PC-9 (cell line): ENCODE results near the gene XRCC4. TPM values are rescaled to one million over a fixed set of nuclear protein-coding genes. Genes with fewer than 3 reads are reported as not detected.

Experiments
- BruUV-seq: library from RNA; stranded (reverse); fragments of 400-500 nt; replicated peaks from 2 replicates; lab custom pipeline; 2021; lab: Mats Ljungman, UMichigan
- CTCF ChIA-PET: fragments of 300-600 bp; sonication (Branson Sonifier 250); formaldehyde crosslinking; loops from one replicate; lab custom pipeline; 2022; ENCODE audit warnings: antibody characterized with exemption; lab: Charles Lee
- POLR2A ChIA-PET: fragments of 300-600 bp; sonication (Branson Sonifier 250); formaldehyde crosslinking; loops from one replicate; lab custom pipeline; 2022; ENCODE audit warnings: antibody characterized with exemption; ENCODE audit not compliant: unreplicated experiment; lab: Charles Lee
- DNase-seq, 2 experiments: peaks; one replicate each; pipeline versions ENCODE4 v3.0.0 to v3.0.0-alpha.2; 2015 to 2022; ENCODE audit warnings: mixed read lengths in 1 of 2
- H2AFZ ChIP-seq: fragments of 200-600 bp; sonication (generic); 2 replicates; pipeline ENCODE4 v1.8.1; 2017; ENCODE audit warnings: antibody characterized with exemption
- H3F3A ChIP-seq: fragments of 200-600 bp; sonication (generic); 2 replicates; pipeline ENCODE4 v1.8.1; 2017; ENCODE audit warnings: antibody characterized with exemption, mild to moderate bottlenecking, low read depth; ENCODE audit not compliant: insufficient read depth
- H3K27ac ChIP-seq: fragments of 200-600 bp; sonication (generic); 2 replicates; pipeline ENCODE4 v1.6.1; 2016; ENCODE audit warnings: mixed run types
- H3K27me3 ChIP-seq: fragments of 200-600 bp; sonication (generic); 2 replicates; pipeline ENCODE4 v1.6.1; 2016; ENCODE audit warnings: low read depth, mixed run types; ENCODE audit not compliant: insufficient read depth
- H3K36me3 ChIP-seq: fragments of 200-600 bp; sonication (generic); 2 replicates; pipeline ENCODE4 v1.6.1; 2016; ENCODE audit warnings: low read depth, mixed run types
- H3K4me1 ChIP-seq: fragments of 200-600 bp; sonication (generic); replicated peaks from 2 replicates; pipeline ENCODE4 v1.6.1; 2016; ENCODE audit warnings: mixed run types; ENCODE audit not compliant: insufficient read depth
- H3K4me2 ChIP-seq: fragments of 200-600 bp; sonication (generic); 2 replicates; pipeline ENCODE4 v1.6.1; 2017; ENCODE audit warnings: mixed run types
- H3K4me3 ChIP-seq: fragments of 200-600 bp; sonication (generic); 2 replicates; pipeline ENCODE4 v1.6.1; 2016; ENCODE audit warnings: mixed run types
- H3K79me2 ChIP-seq: fragments of 200-600 bp; sonication (generic); 2 replicates; pipeline ENCODE4 v1.6.1; 2017; ENCODE audit warnings: low read depth, mixed run types
- H3K9me2 ChIP-seq: fragments of 200-600 bp; sonication (generic); 2 replicates; pipeline ENCODE4 v1.8.1; 2017; ENCODE audit warnings: mild to moderate bottlenecking; ENCODE audit not compliant: insufficient read depth
- H3K9me3 ChIP-seq: fragments of 200-600 bp; sonication (generic); 2 replicates; pipeline ENCODE4 v1.8.1; 2016; ENCODE audit warnings: low read depth; ENCODE audit not compliant: insufficient read depth
- H4K20me1 ChIP-seq: fragments of 200-600 bp; sonication (generic); 2 replicates; pipeline ENCODE4 v1.8.1; 2017; ENCODE audit not compliant: insufficient read depth
- EZH2 ChIP-seq: fragments of 200-600 bp; sonication (generic); IDR thresholded peaks from 2 replicates; pipeline ENCODE4 v1.8.0; 2017; ENCODE audit warnings: antibody characterized with exemption, low read depth
- intact Hi-C: fragments of 100-400 bp; cut with micrococcal nuclease; formaldehyde crosslinking; loops from one replicate; pipeline ENCODE4 v1.10.0; 2022; ENCODE audit not compliant: unreplicated experiment
- total RNA-seq: library from RNA; stranded (reverse); gene quantifications from 2 replicates; pipeline ENCODE4 v1.2.3, GENCODE V29; 2021
- TF ChIP-seq, protein P1 (sequence below): fragments of 200-600 bp; sonication (generic); conservative IDR thresholded peaks from 2 replicates; pipeline ENCODE4 v1.6.1; 2017; ENCODE audit warnings: mixed run types, antibody characterized with exemption, mild to moderate bottlenecking, moderate library complexity

Gene XRCC4
- total RNA-seq, 1 experiment from 2014 or later: 12.2 TPM

DNA sequence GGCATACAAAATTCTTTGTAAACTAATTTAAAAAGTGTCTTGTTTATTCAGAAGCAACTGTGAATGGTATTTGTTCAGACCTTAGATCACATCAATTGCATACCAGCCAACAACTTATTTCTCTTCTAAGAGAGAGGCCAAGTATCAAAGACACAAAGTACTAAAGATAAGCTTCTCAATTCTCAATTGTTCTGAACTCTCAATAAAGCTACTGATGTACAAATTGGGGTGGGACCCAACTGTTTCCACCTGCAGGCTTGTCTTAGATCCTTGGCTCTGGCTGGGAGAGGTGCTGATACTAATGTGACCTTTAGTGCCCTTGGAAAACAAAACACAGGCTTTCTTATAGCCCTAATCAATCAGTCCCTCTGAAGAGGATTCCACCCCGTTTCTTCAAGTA, 22.1 kb downstream of the XRCC4 start:
- TF ChIP-seq, protein P1, sequence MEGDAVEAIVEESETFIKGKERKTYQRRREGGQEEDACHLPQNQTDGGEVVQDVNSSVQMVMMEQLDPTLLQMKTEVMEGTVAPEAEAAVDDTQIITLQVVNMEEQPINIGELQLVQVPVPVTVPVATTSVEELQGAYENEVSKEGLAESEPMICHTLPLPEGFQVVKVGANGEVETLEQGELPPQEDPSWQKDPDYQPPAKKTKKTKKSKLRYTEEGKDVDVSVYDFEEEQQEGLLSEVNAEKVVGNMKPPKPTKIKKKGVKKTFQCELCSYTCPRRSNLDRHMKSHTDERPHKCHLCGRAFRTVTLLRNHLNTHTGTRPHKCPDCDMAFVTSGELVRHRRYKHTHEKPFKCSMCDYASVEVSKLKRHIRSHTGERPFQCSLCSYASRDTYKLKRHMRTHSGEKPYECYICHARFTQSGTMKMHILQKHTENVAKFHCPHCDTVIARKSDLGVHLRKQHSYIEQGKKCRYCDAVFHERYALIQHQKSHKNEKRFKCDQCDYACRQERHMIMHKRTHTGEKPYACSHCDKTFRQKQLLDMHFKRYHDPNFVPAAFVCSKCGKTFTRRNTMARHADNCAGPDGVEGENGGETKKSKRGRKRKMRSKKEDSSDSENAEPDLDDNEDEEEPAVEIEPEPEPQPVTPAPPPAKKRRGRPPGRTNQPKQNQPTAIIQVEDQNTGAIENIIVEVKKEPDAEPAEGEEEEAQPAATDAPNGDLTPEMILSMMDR: no peak
- TF ChIP-seq EZH2: no peak
- intact Hi-C loops: loop anchor here (10.0 kb wide), 1 partner anchor 465 kb away; no protein-coding TSS in a partner anchor
- H2AFZ ChIP-seq: no peak overlapping the region
- no TSS peak for BruUV-seq
- DNase-seq: no peak
- no peak overlapping the region for H3K27ac ChIP-seq
- POLR2A ChIA-PET: no interaction called here
- H3K9me3 ChIP-seq: no peaks in the 10 kb centered on the region
- CTCF ChIA-PET: no interaction called here
- H4K20me1 ChIP-seq: no peaks in the 10 kb centered on the region
- no peak overlapping the region for H3K4me3 ChIP-seq
- 0 out of 2 replicates have a peak, but pooled peaks cover 7% of the 10 kb centered on the region for H3F3A ChIP-seq
- no peaks in the 10 kb centered on the region for H3K9me2 ChIP-seq
- H3K4me2 ChIP-seq: no peak overlapping the region
- no peaks in the 10 kb centered on the region for H3K79me2 ChIP-seq
- no peaks in the 10 kb centered on the region for H3K36me3 ChIP-seq
- peaks cover 28% of the 10 kb centered on the region for H3K4me1 ChIP-seq
- no peaks in the 10 kb centered on the region for H3K27me3 ChIP-seq

DNA sequence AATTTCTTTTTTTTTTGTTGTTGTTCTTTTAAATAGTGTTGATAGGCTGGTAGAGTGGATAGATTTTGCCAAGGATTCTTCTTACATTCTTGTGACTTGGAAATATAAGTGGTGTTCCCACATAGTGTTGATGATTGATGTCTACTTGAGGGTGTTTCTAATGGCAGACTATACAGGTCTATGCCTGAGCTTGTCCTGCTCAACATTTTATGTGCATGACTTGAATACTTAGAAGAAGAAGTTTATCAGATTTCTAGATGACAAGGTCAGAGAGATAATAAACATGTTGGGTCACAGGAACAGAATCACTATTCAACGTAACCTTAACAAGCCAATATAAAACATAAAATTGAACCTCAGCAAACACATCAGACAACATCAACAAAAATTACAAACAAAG, 24.2 kb downstream of the XRCC4 start:
- H3K79me2 ChIP-seq: no peaks in the 10 kb centered on the region

DNA sequence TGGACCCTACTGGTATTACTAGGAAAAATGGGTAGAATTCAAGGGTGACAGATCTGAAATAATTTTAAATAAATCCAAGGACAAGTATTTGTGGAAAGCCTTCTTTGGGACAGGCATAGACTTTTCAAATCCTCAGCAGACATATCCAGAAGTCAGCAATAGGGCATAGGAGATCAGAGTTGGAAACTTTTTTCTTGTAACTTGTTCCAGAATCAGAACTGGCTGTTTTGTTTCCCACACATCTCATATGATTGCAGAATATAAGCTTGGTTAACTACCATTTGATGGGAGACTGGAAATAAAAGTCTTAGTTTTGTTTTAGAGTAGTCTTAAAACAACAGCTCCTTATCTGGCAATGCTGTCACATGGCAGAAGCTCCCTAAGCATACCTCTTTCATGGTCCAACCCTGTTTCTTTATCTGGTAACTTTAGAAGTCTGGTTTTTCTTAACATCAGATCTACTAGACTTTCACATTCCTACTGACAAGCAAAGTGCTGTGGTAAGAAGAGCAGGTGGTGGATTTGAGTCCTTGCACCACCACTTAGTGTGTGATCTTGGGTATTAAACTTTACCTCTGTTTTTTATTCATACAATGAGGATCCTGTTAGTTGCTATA, 25.1 kb downstream of the XRCC4 start:
- Histone ChIP-seq H3K4me2 (no peak overlapping the region), H2AFZ (no peak overlapping the region), H3K27me3 (no peaks in the 10 kb centered on the region), H4K20me1 (no peaks in the 10 kb centered on the region), H3K36me3 (no peaks in the 10 kb centered on the region), H3K27ac (no peak overlapping the region), H3K4me3 (no peak overlapping the region), H3F3A (0 out of 2 replicates have a peak, but pooled peaks cover 5% of the 10 kb centered on the region), H3K79me2 (no peaks in the 10 kb centered on the region), H3K4me1 (peaks cover 12% of the 10 kb centered on the region), H3K9me2 (no peaks in the 10 kb centered on the region), H3K9me3 (no peaks in the 10 kb centered on the region)
- CTCF ChIA-PET: no interaction called here
- POLR2A ChIA-PET: no interaction called here
- no TSS peak for BruUV-seq
- intact Hi-C loops: loop anchor here (2.0 kb wide), 1 partner anchor 78 kb away; no protein-coding TSS in a partner anchor
- TF ChIP-seq, protein P1: no peak
- TF ChIP-seq EZH2: no peak
- no peak for DNase-seq

More for the DNA sequence above, 24.2 kb downstream of the XRCC4 start:
- no peaks in the 10 kb centered on the region for H4K20me1 ChIP-seq
- no peak overlapping the region for H3K4me2 ChIP-seq
- no TSS peak for BruUV-seq
- DNase-seq: no peak
- no peak for TF ChIP-seq EZH2
- TF ChIP-seq, protein P1: no peak
- H3K9me2 ChIP-seq: no peaks in the 10 kb centered on the region
- H3K27ac ChIP-seq: no peak overlapping the region
- peaks cover 16% of the 10 kb centered on the region for H3K4me1 ChIP-seq
- no peaks in the 10 kb centered on the region for H3K36me3 ChIP-seq
- no peak overlapping the region for H2AFZ ChIP-seq
- H3K4me3 ChIP-seq: no peak overlapping the region
- POLR2A ChIA-PET: no interaction called here
- H3K9me3 ChIP-seq: no peaks in the 10 kb centered on the region
- 0 out of 2 replicates have a peak, but pooled peaks cover 7% of the 10 kb centered on the region for H3F3A ChIP-seq
- intact Hi-C loops: no loop called here
- CTCF ChIA-PET: no interaction called here
- no peaks in the 10 kb centered on the region for H3K27me3 ChIP-seq
